Measurements from ENCODE around the gene MFNG.

MFNG gene

DNA sequence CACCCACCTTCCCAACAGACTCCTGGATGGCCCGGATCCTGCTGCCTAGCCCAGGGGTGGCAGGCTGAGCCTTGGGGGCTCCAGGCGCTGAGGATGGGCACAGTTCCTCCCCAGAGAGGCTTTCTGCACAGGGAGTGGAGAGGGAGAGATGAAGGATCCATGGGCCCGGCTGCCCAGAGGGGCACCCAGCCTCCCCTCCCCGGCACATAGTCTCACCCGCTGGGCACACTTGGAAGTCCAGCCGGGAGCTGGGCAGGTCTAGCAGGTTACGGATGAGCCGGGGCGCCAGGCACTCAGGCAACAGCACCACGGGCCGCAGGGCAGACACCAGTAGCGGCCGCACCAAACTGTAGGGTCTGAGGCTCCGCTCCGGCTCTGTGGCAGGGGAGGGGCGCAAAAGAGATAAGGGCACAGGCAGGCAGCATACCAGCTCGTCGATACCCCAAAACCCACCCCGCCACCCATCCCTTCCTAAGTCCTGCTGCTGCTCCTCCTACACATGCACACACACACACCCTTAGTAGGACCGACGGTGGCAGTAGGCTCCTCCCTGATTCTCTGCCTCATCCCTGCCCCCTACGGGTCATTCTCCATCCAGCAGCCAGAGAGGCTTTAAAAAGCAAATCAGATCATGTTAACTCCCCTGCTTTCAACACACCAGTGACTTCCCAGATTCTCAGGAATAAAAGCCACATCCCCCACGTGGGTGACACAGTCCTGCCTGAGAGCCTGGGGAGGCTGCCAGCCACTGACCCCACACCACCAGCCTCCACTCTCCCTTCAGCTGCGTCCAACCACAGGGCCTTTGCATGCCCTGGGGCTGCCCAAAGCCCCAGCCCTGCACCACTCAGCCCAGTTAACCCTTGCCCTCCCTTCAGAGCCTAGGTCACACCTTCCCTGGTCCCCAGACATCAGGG is 6.5 kb upstream of the MFNG start:
- DNase-seq: no peak

DNA sequence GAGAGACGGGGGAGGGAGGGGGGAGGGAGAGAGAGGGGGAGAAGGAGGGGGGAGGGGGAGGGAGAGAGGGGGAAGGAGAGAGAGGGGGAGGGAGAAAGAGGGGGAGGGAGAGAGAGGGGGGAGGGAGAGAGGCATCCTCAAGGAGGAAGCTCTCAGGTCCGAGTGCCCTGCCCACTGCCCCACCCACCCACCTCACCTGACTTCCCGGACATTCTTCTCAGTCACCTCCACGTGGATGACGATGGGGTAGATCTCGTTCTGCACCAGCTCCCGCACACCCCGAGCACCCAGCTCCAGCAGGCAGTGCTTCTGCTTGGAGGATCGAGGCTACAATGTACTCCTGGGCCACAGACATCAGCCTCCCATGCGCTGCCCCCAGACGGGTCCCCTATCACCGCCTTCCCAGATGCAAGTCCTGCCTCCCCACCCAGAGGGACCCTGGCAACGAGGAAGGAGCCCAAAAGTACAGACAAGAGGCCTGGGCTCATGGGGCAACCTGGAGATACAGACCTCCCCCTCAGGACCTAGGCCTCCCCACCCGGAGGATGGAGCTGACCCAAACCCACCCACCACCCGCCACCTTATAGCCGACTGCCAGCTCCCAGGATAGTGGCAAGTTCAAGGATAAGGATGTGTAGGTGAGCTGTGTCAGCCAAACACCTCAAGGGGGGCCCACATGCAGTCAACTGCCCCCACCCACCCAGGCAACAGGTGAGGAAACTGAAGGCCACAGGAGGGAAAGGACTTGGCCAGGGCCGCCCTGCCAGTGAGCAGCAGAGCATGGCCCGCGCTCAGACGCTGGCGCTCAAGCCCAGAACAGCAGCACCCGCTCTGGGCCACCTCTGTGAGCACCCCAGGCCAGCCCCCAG is 5.6 kb upstream of the MFNG start:
- DNase-seq: no peak

DNA sequence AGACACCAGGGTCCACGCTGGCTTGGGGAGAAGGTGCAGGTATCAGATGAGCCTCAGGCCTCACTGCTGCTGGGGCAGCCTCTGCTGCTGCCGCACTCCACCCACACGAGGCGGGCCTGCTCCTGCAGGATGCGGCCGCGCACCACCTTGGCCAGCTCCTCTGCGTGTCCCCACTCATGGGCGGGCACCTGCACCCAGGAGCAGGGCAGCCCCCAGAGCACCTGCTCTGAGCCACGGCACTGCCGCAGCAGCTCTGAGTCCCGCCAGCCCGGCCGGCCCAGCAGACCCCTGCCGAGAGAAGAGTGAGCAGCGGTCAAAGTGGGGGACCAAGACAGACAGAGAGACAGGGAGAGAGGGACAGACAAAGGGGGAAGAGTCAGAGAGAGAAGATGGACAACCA is 4.9 kb upstream of the MFNG start:
- DNase-seq: no peak

DNA sequence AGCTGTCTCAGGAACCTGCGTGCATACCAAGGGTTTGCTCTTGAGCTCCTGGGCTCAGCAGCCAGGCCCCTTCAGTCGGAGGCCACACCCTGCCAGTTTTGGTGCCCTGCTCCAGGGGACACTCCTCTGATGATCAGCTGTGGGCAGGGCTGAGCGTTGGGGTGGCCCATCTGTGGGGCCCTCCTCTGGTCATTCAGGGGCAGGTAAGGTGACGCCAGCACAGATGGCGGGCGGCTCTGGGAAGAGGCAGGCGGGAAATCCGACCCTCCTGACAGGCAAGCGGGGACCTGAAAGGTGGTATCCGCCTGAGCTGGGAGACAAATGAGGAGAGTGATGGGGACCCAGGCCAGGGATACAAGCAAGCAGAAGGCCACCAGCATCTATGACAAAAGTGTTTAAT is 3.8 kb upstream of the MFNG start:
- DNase-seq: no peak

DNA sequence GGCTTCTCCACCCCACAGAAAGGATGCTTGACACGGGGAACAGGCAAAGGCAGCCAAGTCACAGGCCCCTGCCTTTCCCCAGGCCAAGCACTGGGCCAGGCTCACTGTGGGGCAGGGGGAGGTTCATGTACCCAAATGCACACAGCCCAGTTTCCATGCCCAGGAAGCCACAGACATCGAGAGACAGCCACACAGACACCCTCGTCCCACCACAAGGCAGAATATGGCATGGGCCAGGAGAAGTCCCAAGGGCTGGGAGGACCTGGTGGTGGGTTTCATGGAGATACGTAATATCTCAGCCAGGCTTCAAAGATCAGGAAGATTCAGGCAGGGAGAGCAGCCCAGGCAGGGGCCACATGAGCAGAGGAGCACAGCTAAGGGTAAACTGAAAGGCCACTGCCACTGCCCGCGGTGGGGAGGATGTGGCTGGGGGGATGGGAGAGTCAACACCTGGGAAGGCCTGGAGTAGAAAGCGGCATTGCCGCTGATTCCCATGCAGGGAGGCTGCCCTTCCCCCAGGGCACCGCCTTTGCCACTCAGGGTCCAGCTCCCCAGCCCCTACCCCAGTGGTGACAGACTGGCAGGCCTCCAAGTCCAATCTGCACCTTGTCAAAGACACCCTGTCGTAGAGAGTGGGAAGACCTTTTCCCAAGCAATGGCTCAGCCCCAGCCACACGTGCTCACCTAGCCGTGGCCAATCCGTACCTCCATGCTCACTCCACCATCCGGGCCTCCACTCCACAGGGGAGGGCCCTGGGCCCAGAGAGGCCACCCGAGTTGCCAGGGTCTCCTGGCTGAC is 2.4 kb upstream of the MFNG start:
- DNase-seq: peak; percentile 19

DNA sequence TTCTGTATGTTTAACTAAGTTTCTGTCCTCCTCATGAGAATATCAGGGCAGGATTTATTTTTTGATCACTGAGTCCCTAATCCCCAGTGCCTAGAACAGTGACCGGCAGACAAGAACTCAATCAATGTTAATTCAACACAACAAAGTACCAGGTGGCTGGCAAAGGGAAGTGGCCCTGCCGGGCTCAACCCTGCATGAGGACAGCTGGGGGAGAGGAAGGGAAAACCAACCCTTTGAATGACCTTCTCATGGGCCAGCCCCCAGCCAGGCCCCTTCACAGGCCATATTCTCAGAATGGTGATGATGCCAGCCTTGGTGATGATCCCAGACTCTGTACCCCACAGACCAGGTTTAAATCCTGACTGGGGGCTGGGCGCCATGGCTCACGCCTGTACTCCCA is 1.4 kb upstream of the MFNG start:
- no peak for DNase-seq

DNA sequence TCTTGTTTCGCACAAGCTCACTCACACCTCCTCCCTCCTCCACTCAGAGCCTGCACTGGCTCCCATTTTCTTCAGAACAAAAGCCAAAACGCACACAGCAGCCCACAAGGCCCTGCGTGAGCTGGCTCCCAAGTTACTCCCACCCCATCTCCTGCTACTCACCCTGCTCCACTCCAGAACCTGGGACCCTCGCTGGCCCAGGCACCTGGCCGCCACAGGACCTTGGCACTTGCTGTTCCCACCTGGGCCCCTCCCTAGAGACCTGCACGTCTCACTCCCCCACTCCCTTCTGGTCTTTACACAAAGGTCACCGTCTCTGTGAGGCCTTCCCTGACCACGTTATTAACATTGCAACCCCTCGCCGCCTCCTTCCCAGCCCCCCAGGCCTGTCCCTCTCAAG is 945 bp upstream of the MFNG start:
- no peak for DNase-seq

DNA sequence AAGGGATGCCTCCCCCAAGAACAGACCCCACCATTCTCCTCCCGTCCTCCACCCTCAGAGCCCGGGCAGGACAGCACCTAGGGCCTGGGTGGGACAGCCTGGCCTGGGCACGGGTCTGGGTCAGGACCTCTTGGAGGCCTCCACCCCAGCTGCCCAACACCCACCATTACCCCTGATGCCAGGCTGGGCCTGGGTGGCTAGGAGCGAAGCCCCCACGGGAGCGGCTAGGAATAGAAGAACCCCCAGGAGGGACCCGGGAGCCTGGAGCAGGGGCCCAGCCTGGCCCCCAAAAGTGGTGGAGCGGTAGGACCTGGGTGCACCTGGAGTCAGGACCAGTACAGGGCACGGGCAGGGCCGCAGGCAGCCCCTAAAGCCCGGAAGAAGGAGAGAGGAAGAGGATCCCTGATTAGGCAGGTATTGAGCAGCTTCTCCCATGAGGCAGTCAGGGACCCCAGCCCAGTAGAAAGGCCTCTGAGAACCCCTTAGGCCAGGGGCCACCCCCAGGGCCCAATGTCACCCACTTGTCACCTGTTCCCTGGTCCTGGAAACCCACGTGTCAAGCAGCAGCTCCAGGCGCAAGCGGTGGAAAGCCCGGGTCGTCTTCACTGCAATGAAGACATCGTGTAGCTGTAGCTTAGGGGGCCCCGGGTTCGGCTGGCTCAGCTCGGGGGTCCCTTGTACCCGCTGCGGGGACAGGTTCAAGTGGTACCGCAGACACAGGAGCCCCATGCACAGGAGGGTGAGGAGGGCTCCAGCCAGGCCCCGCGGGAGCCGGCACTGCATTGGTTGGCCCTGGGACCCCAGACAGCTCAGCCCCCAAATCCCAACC is 575 bp downstream of the MFNG start:
- DNase-seq: no peak

DNA sequence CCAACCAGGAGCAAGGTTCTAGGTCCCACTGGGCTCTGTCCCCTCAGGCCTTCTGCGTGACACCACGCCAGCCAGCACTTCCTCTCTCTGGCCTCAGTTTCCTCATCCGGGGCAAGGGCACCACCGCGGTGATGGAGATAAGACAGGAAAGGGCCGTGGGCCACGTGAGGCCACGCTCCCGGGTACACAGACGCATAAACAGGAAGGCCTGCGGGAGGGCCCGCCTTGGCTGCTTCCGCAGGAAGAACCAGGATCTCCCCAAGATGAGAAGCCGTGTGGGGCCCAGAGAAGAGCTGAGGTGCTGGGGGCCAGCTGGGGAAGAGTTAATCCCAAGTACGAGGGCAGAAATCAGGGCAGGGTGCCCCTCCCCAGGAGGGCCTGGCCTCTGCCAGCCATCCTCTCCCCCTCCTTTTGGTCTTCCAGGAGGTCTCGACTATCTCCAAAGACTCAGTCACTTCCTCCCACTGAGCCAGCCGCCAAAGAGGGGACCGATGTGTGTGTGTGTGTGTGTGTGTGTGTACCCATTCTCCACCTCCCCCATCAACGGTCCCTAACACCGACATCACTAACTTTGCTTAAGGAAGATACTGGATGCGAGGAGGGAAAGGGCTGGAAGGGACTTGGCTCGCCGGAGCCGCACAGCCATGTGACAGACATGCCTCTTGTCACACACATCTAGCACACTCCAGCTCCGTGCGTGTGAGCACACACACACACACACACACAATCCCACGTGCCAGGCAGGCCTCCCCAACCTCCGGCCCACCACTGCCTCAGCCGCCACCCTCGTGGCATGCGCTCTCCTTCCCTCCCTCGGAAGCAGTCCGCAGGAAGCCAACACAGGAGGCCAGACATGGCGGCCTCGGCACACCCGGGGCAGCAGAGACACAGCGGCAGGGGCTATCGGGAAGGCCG is 1.4 kb downstream of the MFNG start:
- no peak for DNase-seq

DNA sequence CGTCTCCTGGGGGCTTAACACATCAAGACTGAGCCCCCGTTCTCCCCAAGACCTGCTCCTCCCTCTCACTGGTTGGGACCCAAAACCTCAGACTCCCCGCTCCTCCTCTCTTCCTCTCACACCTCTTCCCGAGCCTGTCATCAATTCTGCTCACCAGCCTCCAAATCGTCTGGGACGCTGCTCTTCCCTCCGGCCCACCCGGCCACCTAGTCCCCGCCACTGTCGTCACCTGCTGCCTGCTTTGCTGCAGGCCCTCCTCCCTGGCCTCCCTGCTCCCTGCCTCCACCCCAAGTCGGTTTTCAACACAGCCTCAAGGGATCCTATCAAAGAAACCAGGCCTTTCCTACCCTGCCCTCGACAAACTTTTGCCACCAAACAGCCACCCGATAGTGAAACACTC is 3.1 kb downstream of the MFNG start:
- no peak for DNase-seq

DNA sequence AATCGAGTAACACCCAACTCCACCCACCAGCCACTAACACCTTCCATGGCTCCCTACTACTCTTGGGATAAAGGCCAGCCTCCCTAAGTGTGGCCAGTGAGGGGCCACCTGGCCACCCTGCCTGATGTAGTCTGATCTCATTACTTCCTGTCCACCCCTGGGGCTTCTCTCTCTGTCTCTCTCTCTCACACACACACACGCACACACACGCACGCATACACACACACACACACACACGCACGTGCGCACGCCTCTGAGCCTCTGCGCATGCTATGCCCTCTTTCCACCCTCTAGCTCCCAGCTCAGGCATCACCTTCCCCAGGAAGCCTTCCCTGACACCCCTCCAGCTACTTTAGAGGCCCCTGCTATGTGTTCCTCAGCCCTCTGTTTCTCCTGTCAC is 3.9 kb downstream of the MFNG start:
- DNase-seq: no peak

DNA sequence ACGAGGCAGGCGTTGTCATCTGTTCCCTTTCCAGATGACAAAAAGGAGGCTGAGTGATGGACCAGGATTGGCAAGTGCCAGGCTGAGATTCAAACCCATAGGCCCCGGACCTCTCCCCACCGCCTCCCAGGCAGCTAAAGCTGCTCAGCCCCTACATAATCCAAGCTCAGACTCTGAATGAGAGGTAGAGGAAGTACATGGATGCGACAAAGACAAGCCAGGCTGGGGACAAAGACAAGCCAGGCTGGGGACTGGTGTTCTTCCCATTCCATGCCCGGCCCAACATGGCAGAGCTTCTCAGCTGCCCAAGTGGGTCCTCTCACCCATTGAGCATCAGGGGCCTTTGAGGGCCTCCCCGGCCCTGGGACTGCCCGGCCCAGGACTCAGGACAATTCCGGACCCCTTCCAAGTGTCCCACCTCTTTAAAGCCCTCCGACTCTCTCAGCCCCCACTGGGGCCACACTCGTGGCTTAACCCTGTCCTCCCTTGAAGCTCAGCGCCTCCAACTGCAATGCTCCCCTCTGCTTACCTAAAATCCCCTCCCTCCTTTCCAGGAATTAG is 4.8 kb downstream of the MFNG start:
- no peak for DNase-seq

DNA sequence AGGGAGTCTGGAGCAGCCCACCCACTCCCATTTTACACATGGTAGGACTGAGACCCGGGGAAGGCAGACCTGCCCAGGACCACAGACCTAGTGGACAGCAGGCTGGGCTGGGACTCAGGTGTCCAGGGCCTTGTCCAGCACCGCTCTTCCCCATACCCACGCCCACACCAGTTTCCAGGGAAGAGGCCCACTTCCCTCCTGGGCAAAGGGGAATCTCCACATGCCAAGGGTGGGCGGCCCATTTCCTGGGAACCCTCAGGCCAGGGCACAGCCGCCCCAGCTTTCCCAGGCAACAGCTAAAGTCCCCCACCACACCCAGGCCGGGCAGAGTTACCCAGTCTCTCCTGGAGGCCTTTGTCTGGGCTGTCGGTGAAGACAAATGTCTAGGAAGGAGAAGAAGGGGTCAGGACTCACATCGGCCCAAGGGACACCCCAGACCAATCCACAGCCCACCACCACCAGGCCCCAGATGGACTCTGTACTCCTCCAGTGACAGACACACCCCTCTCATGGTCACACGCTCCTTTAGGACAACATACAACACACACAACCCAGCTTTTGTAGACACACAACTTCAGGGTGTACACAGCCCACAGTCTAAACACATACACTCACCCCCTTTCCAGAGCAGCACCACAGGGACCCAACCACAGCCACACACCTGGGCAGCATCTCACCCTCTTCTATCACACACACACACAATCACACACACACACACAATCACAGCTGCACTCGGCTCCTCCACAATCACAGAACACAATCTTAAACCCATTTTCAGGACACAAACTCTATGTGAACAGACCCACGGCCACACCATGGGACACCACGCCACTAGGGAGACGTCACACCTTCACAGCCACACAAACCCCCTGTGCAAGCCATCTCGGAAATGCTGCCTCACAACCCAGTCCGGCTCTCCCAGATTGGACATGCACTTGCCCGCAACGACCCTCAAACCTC is 5.5 kb downstream of the MFNG start:
- DNase-seq: no peak

DNA sequence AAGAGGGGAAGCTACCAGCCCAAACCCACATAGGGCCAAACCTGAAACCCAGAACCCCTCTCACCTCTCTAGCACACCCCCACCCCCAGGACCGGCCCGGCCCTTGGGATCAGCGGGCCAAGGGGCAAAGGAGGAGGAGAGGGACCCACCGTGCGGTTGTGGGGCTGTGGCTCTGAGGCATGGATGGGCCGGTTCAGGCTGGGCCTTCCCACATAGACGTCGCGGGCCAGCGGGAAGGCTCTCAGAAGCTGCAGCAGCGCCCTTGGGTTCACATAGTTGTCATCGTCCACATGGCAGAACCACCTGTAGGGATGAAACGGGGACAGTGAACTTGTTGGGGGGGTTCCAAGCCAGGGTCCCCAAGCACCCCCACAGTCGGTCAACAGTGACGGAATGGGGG is 7.0 kb downstream of the MFNG start:
- no peak for DNase-seq

DNA sequence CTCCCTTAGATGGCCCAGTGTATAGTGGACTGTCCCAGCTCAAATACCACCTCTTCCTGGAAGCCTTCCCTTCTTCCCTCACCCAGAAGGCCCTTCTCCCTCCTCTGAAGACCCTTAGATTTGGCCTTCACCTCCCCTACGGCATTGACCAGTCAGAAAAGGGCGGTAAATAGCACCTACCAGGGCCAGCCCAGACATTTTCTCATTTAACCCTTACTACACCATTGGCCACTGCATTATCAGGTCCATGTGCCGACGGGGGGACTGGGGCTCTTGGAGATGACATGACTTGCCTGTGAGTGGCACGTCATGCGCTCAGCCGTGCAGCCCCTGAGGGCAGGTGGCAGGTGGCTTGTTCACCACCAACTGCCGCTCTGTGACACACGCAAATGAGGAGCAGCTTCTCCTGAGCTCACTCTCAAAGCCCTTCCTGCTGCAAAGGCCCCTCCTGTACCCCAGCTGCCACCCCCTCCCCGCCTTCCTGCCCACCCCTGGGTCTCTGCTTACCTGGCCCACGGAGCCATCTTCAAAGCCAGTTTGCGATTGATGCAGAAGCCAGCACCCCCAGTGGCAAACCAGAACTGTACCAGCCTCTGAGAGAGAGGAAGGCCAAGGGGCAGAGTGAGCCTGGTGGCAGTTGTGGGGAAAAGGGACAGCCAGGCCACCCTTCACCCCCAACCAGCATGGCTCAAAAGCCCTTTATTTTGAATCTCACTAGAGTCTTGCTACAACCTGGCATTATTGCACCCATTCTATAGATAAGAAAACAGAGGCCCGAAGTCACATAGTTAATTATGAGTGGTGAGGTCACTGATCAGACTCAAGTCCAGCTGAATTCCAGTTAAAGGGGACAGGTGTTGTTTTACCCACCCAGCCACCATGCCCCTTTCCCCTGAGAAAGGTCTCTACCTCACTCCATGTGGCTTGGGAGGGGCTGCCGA is 9.5 kb downstream of the MFNG start:
- DNase-seq: no peak

DNA sequence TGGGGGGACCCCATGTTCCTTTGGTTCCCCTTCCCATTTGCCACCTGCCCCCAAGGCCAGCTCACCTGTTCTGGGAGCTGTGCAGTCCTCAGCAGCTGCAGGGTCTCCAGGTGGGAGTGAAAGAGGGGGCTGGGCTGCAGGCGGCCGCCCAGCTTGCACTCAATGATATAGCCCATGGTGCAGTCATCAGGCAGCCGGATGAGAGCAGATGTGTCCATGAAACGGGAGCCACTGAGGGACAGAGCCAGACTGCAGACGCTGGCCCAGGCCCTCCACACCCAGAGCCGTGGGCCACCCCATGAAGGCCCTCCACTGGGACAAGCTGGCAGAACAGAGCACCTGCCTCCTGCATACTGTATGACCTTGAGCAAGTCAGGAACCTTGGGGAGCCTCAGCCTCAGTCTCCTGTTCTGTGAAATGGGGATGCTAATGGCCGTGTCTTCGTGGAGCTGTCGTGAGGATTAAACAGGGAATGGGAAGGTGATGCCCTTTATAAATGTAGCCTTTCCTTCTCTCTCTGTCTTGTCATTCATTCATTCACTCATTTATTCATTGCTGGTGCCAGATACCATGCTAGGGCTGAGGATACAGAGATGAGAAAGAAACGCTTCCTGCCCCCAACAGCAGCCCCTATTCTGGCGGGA is 11.6 kb downstream of the MFNG start:
- no peak for DNase-seq

DNA sequence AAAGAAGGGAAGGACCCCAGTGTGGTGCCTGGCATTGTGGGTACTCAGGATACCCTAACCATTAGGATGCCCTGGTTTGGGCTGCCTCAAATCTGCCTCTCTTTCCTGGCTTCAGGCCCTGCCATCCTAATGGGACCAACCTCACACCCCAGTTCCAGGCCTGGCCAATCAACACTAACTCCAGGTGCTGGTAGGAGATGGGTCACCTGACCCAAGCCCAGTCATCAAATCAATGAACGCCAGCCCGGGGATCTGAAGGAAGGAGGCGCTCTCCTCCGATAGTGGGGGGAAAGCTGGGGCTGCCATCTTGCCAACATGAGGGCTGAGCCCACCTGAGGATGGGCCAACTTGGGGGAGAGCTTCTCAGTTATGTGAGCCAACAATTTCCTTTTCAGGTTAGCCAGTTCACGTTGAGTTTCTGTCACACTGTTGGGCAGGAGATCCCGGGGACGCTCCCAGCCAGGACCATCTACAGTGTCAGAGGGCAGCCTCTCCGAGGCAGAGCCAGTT is 12.7 kb downstream of the MFNG start:
- no peak for DNase-seq

Measured in DMS153 (cell line).